Testis (tissue), 2 donors: ENCODE data around the gene FHDC1.

Experiments
- CTCF ChIP-seq, 3 experiments: fragments of 450-650 bp in 2 of 3; fragments of 200-600 bp in 1 of 3; sonication (generic) in 1 of 3; IDR thresholded peaks; one replicate each; pipeline ENCODE4 v1.5.1; 2016 to 2019; ENCODE audit warnings: antibody characterized with exemption in 3 of 3, mild to moderate bottlenecking in 2 of 3, moderate library complexity in 1 of 3
- POLR2A ChIP-seq: fragments of 450-650 bp; IDR thresholded peaks from one replicate; pipeline ENCODE4 v1.6.1; 2017; ENCODE audit warnings: antibody characterized with exemption, mild to moderate bottlenecking, moderate library complexity

GRCh38 chr4:152942346-152942745 lies 6.2 kb downstream of the FHDC1 start:
- no peak for TF ChIP-seq POLR2A
- no peak for TF ChIP-seq CTCF (IDR thresholded peaks at IDR 0.05)
